Liver (tissue), 9 donors: ENCODE measurements around the gene LTO1. TPM values are rescaled to one million over a fixed set of nuclear protein-coding genes. Genes with fewer than 3 reads are reported as not detected.
A peak's percentile ranks its signal among the peaks of the same experiment; 100 is the strongest.

Experiments
- DNase-seq: peaks from one replicate; pipeline ENCODE4 v3.0.0-alpha.2; 2017; ENCODE audit warnings: low spot score
- H3K27ac ChIP-seq, 2 donors: one replicate each; pipeline ENCODE4 v1.7.0; 2013; ENCODE audit warnings: inconsistent platforms in 2 of 2, low read length in 2 of 2, control low read depth in 1 of 2, low read depth in 1 of 2, mild to moderate bottlenecking in 1 of 2
- H3K27me3 ChIP-seq, 4 donors: one replicate each; pipeline versions ENCODE4 v1.6.1 to v1.7.0; 2013; ENCODE audit warnings: low read length in 3 of 4, inconsistent platforms in 1 of 4, mild to moderate bottlenecking in 1 of 4, moderate library complexity in 1 of 4; ENCODE audit not compliant: control insufficient read depth in 4 of 4, insufficient read depth in 4 of 4
- H3K36me3 ChIP-seq, 4 donors: one replicate each; pipeline versions ENCODE4 v1.6.1 to v1.7.0; 2013; ENCODE audit warnings: low read length in 3 of 4, mild to moderate bottlenecking in 3 of 4, low read depth in 1 of 4, moderate library complexity in 1 of 4; ENCODE audit not compliant: control insufficient read depth in 4 of 4, insufficient read depth in 3 of 4
- H3K4me1 ChIP-seq, 4 donors: one replicate each; pipeline versions ENCODE4 v1.6.1 to v1.7.0; 2013; ENCODE audit warnings: low read length in 3 of 4, mild to moderate bottlenecking in 3 of 4, moderate library complexity in 1 of 4; ENCODE audit not compliant: control insufficient read depth in 4 of 4, insufficient read depth in 4 of 4
- H3K4me3 ChIP-seq, 3 donors: one replicate each; pipeline versions ENCODE4 v1.6.1 to v1.7.0; 2013; ENCODE audit warnings: low read length in 3 of 3, control low read depth in 1 of 3, low read depth in 1 of 3, mild to moderate bottlenecking in 1 of 3
- H3K9ac ChIP-seq, 2 donors: one replicate each; pipeline ENCODE4 v1.7.0; 2013; ENCODE audit warnings: low read length in 2 of 2, mild to moderate bottlenecking in 2 of 2, moderate library complexity in 2 of 2, control low read depth in 1 of 2, low read depth in 1 of 2
- H3K9me3 ChIP-seq, 4 donors: one replicate each; pipeline versions ENCODE4 v1.6.1 to v1.7.0; 2013; ENCODE audit warnings: low read length in 3 of 4; ENCODE audit not compliant: control insufficient read depth in 4 of 4
- ATF3 ChIP-seq: IDR thresholded peaks from 2 replicates; pipeline ENCODE4 v1.6.1; 2016; ENCODE audit warnings: antibody characterized with exemption
- CTCF ChIP-seq: fragments of 150-350 bp; IDR thresholded peaks from 2 replicates; pipeline ENCODE4 v1.5.1; 2017; ENCODE audit warnings: improper control_type of control experiment, low read depth, low read length; ENCODE audit not compliant: missing input control
- EGR1 ChIP-seq, 2 donors: IDR thresholded peaks; 2 replicates each; pipeline ENCODE4 v1.6.1; 2016 to 2018; ENCODE audit warnings: antibody characterized with exemption in 2 of 2, low read depth in 2 of 2
- FOXA2 ChIP-seq: IDR thresholded peaks from 2 replicates; pipeline ENCODE4 v1.6.1; 2016; ENCODE audit warnings: antibody characterized with exemption
- HNF4A ChIP-seq, 2 donors: conservative IDR thresholded peaks; 2 replicates each; pipeline ENCODE4 v1.6.1; 2016; ENCODE audit warnings: antibody characterized with exemption in 2 of 2, mild to moderate bottlenecking in 2 of 2
- HNF4G ChIP-seq: IDR thresholded peaks from 2 replicates; pipeline ENCODE4 v1.6.1; 2016; ENCODE audit warnings: antibody characterized with exemption
- RAD21 ChIP-seq, 2 donors: IDR thresholded peaks; 2 replicates each; pipeline ENCODE4 v1.6.1; 2016; ENCODE audit warnings: antibody characterized with exemption in 2 of 2, mild to moderate bottlenecking in 2 of 2
- REST ChIP-seq: IDR thresholded peaks from 2 replicates; pipeline ENCODE4 v1.6.1; 2016; ENCODE audit warnings: antibody characterized with exemption, mild to moderate bottlenecking
- RXRA ChIP-seq, 2 donors: IDR thresholded peaks; 2 replicates each; pipeline ENCODE4 v1.6.1; 2017 to 2018; ENCODE audit warnings: antibody characterized with exemption in 2 of 2, mild to moderate bottlenecking in 1 of 2
- SP1 ChIP-seq: IDR thresholded peaks from 2 replicates; pipeline ENCODE4 v1.6.1; 2018; ENCODE audit warnings: antibody characterized with exemption, mild to moderate bottlenecking
- WGBS: extraction: QIAGEN DNeasy Blood & Tissue Kit; methylation state at CpG from one replicate; pipeline ENCODE4 v1.1.7; 2013; 5-methylcytosine and 5-hydroxymethylcytosine counted together
- polyA plus RNA-seq, 2 donors: library from polyadenylated mRNA; stranded (reverse) in 1 of 2; unstranded in 1 of 2; fragments of 200-250 nt in 1 of 2; fragments of >200 nt in 1 of 2; fragmentation: Nextera tagmentation in 1 of 2; extraction: Ambion mirVana in 1 of 2; gene quantifications; one replicate each; pipeline versions ENCODE4 v1.2.1 to v1.2.3, GENCODE V29; 2013 to 2015
- total RNA-seq, 2 donors: library from RNA; depleted of rRNA; stranded (reverse); fragments of >200 nt; gene quantifications; one replicate each; pipeline ENCODE4 v1.2.3, GENCODE V29; 2014
- TF ChIP-seq, protein P1 (sequence below): IDR thresholded peaks from 2 replicates; pipeline ENCODE4 v1.6.1; 2016; ENCODE audit warnings: antibody characterized with exemption
- TF ChIP-seq, protein P2 (sequence below): IDR thresholded peaks from 2 replicates; pipeline ENCODE4 v1.6.1; 2016; ENCODE audit warnings: antibody characterized with exemption
- donor health status: healthy.
- donor health status: healthy.
- donor health status: healthy.
- donor health status: healthy.
- donor health status: healthy.

The LTO1 gene
- total and polyA plus RNA-seq, 4 donors, result 4.9 to 12.3 (median 7.3) TPM

GRCh38 chr11:69644071-69644961 lies 30.8 kb downstream of the LTO1 start:
- Histone ChIP-seq H3K27me3 (no peaks in the 10 kb centered on the region), H3K36me3 (peaks cover 10 to 23% (median 13%) of the 10 kb centered on the region in 4 donors), H3K9ac (no peak overlapping the region), H3K4me3 (peak overlapping the region in 1 of 3 donors; percentile 94), H3K27ac (no peak overlapping the region), H3K4me1 (peaks cover 7 to 34% (median 24%) of the 10 kb centered on the region in 4 donors), H3K9me3 (no peaks in the 10 kb centered on the region)
- no peak for DNase-seq
- 43% methylated on average over 24 of the region's 24 CpGs for WGBS
- TF ChIP-seq, protein P1, sequence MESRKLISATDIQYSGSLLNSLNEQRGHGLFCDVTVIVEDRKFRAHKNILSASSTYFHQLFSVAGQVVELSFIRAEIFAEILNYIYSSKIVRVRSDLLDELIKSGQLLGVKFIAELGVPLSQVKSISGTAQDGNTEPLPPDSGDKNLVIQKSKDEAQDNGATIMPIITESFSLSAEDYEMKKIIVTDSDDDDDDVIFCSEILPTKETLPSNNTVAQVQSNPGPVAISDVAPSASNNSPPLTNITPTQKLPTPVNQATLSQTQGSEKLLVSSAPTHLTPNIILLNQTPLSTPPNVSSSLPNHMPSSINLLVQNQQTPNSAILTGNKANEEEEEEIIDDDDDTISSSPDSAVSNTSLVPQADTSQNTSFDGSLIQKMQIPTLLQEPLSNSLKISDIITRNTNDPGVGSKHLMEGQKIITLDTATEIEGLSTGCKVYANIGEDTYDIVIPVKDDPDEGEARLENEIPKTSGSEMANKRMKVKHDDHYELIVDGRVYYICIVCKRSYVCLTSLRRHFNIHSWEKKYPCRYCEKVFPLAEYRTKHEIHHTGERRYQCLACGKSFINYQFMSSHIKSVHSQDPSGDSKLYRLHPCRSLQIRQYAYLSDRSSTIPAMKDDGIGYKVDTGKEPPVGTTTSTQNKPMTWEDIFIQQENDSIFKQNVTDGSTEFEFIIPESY, result no peak
- TF ChIP-seq HNF4G (no peak), FOXA2 (no peak), EGR1 (IDR thresholded peaks at IDR 0.05; ENCODE audit: low read depth in 2 of 2) (no peak), ATF3 (no peak), CTCF (peak; percentile 11), REST (no peak), RXRA (IDR thresholded peaks at IDR 0.05) (peak in 1 of 2 donors; percentile 32), SP1 (no peak), HNF4A (conservative IDR thresholded peaks at IDR 0.05) (no peak), RAD21 (IDR thresholded peaks at IDR 0.05) (peak in 1 of 2 donors; percentile 51)
- TF ChIP-seq, protein P2, sequence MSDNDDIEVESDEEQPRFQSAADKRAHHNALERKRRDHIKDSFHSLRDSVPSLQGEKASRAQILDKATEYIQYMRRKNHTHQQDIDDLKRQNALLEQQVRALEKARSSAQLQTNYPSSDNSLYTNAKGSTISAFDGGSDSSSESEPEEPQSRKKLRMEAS, result no peak

- H3K27me3 ChIP-seq, result no peaks in the 10 kb centered on the region
- peak overlapping the region in 1 of 3 donors; percentile 94 for H3K4me3 ChIP-seq
- no peak for DNase-seq
- H3K9ac ChIP-seq, result peak overlapping the region in 1 of 2 donors; percentile 27
- peaks cover 9 to 40% (median 26%) of the 10 kb centered on the region in 4 donors for H3K4me1 ChIP-seq
- 35% methylated on average over 27 of the region's 27 CpGs for WGBS
- no peak for TF ChIP-seq ATF3
- H3K9me3 ChIP-seq, result no peaks in the 10 kb centered on the region
- H3K27ac ChIP-seq, result no peak overlapping the region
- H3K36me3 ChIP-seq, result peaks cover 4 to 23% (median 10%) of the 10 kb centered on the region in 4 donors
These were observed 31.5 kb downstream of the LTO1 start for GRCh38 chr11:69643646-69644045.
